ENCODE measurements around the gene LY6G5B.

The LY6G5B gene, protein sequence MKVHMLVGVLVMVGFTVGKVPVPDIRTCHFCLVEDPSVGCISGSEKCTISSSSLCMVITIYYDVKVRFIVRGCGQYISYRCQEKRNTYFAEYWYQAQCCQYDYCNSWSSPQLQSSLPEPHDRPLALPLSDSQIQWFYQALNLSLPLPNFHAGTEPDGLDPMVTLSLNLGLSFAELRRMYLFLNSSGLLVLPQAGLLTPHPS

DNA sequence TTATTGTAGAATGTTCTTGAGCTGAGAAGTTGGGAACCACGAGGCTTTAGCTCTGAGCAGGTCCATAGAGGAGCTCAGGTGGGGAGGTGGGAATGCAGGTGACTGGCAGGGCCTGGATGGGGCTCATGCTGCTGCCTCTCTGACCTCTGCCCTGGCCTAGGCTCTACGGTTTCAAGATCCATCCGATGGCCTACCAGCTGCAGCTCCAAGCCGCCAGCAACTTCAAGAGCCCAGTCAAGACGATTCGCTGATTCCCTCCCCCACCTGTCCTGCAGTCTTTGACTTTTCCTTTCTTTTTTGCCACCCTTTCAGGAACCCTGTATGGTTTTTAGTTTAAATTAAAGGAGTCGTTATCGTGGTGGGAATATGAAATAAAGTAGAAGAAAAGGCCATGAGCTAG is at the start of gene LY6G5B:
Gene LY6G5B (plus strand): TSS at position 301 of the 400 bp plus-strand sequence. CDS start 975 bp downstream, outside the sequence.
- no peak for DNase-seq (ENCODE audit: low read depth)

DNA sequence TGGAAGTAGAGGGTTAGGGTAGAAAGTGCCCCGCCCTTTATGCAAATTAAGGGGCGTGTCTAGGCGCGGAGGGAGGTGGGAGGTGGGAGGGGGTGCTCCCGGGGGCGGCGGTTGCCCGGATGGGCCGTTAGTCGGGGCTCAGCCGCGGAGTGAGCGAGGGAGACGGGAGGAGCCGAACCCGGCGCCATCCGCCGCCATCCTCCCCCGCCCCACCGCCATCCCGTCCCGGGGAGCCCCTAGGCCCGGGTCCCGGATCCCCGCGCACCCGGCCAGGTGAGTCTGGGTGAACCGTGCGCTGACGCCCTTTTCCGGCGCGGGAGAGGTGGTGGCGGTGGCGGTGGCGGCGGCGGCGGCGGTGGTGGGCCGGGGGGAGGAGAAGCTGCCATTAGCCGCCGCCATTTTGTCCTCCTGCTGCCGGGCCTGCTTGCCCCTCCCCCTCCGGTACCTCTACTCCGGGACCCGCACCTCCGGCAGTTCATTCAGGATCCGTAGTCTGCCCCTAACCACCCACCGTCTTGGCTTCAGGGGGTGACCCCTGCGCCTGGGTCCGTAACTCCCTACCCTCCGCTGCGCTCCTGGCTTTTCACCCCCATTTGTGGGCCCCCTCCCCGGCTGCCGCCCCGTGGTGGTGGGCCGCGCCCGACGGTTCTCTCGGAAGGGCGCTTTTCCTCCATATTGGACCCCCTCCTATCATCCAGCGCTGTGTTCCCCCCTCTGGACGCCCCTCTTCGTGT is 49.0 kb upstream of the LY6G5B start, which contains the start of gene PRRC2A:
Gene PRRC2A (plus strand): TSS at position 130 of the 734 bp plus-strand sequence. CDS start 2,075 bp downstream, outside the sequence.
- DNase-seq (ENCODE audit: low read depth) = no peak

DNA sequence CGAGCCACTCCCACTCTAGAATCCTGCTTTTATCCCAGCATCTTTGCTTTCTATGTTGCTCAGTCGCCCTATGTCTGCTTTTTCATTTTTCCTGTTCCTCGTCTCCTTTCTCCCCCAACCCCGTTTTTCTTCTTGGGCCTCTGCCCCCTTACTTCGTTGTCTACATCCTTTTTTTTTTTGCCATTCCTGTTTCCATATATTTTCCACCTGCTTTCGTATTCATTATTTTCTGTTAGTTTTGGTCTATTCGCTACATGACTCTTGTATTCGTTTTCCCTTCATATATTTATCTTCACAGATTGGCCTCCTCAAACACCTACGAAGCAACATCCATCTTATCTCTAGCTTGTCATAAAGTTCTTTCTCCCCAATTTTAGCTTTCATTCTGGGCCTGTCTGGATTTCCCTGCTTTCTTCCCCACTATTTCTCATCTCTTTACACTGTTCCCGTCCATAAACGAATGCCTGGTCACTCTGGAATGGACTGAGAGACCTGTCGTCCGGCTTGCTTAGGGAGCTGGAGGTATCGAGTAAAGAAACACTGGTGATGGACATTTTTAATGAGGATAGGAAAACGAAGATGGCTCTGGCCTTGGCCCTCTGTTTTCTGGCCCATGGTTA is 48.3 kb upstream of the LY6G5B start:
- DNase-seq (ENCODE audit: low read depth) = no peak

DNA sequence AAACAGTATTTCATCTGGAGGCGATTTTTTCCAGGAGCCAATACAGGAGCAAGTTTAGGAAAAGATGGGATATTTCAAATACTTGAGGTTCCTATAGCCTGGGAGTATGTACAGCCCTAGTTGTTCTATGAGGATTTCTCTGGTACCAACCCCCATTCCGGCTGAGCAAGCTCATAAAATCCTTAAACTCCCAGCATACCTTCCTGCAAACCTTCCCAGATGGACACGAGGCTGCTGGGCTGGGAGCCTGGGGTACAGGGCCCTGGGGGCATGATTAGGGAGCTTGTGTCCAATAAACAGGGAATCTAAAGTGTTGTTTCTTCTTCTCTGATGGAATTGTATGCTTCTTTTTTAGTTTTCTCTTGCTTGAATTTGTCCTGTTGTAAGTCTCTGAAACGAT is 47.8 kb upstream of the LY6G5B start:
- no peak for DNase-seq (ENCODE audit: low read depth)

DNA sequence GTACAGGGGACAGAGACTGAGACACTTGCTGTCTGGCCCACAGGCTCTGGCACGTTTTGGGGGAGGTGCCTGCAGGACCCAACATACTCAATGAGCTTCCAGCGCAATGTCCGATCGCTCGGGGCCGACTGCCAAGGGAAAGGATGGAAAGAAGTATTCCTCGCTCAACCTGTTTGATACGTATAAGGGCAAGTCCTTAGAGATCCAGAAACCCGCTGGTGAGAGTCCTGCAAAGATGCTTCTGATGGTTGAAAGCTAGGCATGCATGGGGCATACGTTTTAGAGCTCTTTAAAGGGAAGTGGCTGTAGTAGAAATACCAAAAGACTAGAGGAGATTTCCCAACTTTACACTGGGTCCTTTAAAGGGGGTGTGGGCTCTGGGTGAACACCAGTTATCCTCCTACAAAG is 47.1 kb upstream of the LY6G5B start:
- no peak for DNase-seq (ENCODE audit: low read depth)

DNA sequence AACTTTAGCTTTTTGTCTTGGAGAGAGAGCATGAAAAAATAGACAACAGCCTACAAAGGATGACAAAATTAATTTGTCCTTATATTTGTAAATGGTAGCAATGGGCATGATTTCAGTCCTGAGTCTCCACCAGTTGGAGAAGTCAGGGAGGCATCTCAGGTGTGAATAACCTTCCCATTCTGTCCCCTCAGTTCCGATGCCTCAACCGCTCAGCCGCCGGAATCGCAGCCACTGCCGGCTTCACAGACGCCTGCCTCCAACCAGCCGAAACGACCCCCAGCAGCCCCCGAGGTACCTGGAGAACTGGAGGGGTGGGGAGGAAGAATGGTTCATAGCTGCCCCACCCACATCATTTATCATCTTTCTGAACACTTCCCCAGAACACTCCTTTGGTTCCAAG is 45.7 kb upstream of the LY6G5B start:
- DNase-seq (ENCODE audit: low read depth) = no peak

DNA sequence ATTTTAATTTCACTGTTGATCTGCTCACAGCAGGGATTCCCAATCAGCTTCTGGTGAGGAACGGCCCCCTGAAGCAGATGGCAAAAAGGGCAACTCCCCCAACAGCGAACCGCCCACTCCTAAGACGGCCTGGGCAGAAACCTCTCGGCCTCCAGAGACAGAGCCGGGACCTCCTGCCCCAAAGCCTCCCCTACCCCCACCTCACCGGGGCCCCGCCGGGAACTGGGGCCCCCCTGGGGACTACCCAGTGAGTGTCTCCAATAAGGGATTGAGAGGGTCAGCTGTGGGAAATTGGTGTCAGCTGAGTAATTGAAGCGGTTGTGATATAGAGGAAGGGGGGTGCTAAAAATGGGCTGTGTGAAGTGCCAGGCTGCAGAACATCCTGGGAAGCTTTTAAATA is 42.8 kb upstream of the LY6G5B start:
- no peak for DNase-seq (ENCODE audit: low read depth)

DNA sequence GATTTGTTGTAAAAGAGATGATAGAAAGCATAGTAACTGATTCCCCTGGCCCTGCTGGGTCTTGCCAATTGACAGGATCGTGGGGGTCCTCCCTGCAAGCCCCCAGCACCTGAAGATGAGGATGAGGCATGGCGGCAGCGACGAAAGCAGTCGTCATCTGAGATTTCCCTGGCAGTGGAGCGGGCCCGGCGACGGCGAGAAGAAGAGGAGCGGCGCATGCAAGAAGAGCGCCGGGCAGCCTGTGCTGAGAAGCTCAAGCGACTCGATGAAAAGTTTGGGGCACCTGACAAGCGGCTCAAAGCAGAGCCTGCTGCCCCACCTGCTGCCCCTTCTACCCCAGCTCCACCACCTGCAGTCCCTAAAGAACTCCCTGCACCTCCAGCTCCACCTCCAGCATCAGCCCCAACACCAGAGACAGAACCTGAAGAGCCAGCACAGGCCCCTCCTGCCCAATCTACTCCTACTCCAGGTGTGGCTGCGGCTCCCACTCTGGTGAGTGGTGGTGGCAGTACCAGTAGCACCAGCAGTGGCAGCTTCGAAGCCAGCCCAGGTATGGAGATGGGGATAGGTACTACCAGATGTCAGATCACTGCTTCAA is 42.0 kb upstream of the LY6G5B start:
- DNase-seq (ENCODE audit: low read depth) = no peak

DNA sequence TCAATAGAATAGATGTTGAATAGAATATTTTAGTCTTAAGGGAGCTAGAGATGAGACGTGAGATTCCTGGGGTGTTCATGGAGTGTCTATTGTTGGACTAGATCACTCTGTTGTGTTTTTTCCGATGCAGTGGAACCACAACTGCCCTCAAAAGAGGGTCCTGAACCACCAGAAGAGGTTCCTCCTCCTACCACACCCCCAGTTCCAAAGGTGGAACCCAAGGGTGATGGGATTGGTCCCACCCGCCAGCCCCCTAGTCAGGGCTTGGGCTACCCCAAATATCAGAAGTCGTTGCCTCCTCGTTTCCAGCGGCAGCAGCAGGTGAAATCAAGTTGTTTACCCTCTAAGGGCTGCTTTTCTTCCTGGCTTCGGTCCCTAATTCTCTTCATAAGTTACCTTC is 40.8 kb upstream of the LY6G5B start:
- DNase-seq (ENCODE audit: low read depth) = no peak

DNA sequence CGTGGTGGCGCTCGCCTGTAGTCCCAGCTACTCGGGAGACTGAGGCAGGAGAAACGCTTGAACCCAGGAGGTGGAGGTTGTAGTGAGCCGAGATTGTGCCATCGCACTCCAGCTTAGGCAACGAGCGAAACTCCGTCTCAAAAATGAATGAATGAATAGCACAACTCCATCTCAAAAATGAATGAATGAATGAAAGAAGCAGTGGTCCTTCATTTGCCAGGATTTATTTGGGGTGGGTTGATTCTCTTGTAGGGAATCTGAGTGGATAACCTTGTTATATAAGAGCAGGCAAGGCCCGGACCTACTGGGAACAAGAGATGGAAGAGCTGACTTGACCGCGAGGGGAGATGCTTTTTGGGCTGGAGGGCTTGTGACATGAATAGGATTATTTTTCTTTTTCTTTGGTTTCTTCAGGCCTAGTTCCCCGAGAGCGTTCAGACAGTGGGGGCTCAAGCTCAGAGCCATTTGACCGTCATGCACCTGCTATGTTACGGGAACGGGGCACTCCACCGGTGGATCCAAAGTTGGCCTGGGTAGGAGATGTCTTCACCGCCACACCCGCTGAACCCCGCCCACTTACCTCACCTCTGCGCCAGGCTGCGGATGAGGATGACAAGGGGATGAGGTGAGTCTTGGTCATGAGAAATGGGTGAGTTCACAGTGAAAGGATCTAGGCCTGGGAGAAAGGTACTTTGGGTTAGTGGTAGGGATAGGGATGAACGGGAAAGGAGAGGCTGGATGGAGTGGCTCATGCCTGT is 39.4 kb upstream of the LY6G5B start:
- DNase-seq (ENCODE audit: low read depth) = no peak

DNA sequence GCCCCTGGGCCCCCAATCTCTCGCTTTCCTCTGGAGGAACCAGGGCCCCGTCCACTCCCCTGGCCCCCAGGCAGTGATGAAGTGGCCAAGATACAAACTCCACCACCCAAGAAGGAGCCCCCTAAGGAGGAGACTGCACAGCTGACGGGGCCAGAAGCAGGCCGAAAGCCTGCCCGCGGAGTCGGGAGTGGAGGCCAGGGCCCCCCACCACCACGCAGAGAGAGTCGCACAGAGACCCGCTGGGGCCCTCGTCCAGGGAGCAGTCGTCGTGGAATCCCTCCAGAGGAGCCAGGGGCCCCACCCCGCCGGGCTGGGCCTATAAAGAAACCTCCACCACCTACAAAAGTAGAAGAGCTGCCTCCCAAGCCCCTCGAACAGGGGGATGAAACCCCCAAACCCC is 38.6 kb upstream of the LY6G5B start:
- DNase-seq (ENCODE audit: low read depth) = no peak

DNA sequence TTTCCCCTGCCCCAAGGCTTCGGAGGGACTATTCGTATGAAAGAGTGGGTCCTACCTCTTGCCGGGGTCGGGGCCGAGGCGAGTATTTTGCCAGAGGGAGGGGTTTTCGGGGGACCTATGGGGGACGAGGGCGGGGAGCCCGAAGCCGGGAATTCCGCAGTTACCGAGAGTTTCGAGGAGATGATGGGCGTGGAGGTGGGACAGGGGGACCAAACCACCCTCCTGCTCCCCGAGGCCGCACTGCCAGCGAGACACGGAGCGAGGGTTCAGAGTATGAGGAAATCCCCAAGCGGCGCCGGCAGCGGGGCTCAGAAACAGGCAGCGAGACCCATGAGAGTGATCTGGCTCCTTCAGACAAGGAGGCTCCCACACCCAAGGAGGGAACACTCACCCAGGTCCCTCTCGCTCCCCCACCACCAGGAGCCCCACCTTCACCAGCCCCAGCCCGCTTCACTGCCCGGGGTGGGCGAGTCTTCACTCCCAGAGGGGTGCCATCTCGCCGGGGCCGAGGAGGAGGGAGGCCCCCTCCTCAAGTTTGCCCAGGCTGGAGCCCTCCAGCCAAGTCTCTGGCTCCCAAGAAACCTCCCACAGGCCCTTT is 38.0 kb upstream of the LY6G5B start:
- no peak for DNase-seq (ENCODE audit: low read depth)

DNA sequence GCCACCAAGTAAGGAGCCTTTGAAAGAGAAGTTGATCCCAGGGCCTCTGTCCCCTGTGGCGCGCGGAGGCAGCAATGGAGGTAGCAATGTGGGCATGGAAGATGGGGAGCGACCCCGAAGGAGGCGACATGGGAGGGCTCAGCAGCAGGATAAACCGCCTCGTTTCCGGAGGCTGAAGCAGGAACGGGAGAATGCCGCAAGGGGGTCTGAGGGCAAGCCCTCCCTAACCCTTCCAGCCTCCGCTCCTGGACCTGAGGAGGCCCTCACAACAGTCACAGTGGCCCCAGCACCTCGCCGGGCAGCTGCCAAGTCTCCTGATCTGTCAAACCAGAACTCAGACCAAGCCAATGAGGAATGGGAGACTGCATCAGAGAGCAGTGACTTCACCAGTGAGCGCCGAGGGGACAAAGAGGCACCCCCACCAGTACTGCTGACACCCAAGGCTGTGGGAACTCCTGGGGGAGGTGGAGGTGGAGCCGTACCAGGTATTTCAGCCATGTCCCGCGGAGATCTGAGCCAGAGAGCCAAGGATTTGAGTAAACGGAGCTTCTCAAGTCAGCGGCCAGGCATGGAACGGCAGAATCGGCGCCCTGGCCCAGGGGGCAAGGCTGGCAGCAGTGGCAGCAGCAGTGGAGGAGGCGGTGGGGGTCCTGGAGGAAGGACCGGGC is 37.4 kb upstream of the LY6G5B start:
- DNase-seq (ENCODE audit: low read depth) = no peak

DNA sequence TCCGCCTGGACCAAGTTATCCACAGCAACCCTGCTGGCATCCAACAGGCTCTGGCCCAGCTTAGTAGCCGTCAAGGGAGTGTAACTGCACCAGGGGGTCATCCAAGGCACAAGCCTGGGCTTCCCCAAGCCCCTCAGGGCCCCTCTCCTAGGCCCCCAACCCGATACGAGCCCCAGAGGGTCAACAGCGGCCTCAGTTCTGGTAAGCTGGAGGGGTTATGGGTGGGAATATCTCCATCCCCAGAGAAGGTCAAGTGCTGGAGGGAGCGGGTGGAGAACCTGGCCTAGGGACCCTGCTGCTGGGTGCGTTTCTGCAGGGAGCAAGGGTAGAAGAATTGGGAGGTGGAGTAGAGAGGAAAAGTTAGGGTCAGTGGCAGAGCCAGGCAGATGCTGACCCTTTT is 36.3 kb upstream of the LY6G5B start:
- no peak for DNase-seq (ENCODE audit: low read depth)

DNA sequence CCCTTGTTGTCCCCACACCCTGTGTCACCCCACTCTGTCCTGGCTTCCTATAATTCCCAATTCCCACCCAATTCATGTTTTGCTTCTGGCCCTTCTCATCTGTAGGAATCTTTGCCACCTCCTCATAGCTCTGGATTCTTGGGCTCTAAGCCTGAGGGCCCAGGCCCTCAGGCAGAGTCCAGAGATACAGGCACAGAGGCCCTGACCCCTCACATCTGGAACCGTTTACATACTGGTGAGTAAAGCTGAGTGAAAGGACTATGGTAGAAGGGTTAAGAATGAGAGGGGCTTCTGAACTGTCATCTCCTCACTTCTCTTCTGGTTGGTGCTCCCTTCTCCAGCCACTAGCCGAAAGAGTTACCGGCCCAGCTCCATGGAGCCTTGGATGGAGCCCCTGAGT is 35.6 kb upstream of the LY6G5B start:
- no peak for DNase-seq (ENCODE audit: low read depth)

DNA sequence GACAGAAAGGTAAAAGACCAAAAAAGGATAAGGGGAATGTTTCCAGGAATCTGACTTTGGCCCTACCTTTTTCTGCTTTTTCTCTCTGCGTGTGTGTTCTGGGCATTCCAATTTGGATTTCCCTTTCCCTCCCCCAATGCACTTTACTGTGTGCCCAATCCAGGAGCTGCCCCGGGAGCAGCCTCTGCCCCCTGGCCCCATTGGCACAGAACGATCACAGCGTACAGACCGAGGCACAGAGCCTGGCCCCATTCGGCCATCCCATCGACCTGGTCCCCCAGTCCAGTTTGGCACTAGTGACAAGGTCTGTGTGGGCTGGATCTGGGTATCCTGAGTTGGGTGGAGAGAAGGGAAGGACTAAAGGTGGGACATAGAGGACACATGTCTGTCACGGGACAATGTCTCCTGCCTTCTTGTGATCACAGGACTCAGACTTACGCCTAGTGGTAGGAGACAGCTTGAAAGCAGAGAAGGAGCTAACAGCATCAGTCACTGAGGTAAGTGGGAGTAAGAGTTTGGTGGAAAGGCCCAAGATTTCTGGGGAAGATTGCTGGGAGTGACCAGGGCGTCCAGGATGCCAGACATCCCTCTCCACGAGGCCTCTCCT is 34.7 kb upstream of the LY6G5B start:
- DNase-seq (ENCODE audit: low read depth) = no peak

DNA sequence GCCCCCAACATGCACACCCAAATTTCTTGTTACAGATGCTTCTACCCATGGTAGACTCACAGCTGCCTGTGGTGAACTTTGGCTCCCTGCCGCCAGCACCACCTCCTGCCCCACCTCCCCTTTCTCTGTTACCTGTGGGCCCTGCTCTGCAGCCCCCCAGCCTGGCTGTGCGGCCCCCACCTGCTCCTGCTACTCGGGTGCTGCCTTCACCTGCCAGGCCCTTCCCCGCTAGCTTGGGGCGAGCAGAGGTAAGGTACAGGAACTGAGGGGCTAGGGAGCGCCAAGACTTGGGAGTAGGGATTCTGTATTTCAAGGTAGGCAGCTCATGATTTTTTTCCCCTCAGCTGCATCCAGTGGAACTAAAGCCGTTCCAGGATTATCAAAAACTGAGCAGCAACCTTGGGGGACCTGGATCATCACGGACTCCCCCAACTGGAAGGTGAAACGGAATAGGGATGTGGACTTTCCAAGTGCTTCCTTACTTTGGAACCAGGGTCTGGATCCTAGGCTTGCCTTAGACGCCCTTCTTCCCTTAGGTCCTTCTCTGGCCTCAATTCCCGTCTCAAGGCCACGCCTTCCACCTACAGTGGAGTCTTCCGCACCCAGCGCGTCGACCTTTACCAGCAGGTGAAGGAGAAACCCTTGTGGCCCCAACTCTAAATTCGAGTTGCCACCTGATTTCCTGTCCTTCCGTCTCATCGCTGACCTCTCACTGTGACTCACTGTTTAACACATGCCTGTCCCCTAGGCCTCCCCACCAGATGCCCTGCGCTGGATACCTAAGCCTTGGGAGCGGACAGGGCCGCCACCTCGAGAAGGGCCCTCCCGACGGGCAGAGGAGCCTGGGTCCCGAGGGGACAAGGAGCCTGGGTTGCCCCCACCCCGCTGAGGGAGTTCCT is 32.8 kb upstream of the LY6G5B start:
- DNase-seq (ENCODE audit: low read depth) = no peak

DNA sequence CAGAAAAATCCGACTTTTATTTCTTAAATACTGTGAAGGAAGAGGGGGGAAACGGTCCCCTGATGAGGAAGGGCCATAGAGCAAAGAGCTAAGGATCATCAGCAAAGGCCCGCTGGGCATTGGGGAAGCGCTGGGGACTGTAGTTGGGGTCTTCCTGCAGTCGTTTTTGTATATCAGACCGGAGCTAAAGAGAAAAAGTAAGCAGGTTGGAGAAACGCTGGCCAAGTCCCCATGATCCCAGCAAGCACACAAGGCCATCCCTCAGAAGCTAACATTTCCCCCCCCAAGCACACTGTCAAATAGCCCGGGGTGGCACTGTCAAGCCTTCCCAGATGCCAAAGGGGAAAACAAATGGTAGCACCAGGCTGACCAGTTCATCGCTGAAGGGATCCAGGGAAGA is 30.7 kb upstream of the LY6G5B start:
- no peak for DNase-seq (ENCODE audit: low read depth)

DNA sequence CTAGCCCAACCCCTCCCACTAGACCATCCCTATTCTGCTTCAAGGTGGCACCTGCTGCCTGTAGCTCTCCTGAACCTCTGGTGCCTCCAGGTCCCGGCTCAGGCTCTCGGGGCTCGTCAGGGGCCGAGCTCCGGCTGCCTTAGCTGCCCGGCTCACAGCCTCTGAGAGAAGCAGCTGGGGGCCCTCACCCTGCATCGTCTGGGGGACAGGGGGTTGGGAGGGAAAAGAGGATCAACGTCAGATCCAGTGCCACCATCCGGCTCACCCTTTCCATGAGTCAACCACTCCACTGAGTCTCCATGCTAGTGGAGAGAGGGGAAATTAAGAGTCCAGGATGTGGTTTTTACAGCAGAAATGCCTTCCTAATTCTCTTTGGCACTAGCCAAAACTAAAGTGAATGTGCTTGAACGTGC is 30.3 kb upstream of the LY6G5B start:
- no peak for DNase-seq (ENCODE audit: low read depth)

DNA sequence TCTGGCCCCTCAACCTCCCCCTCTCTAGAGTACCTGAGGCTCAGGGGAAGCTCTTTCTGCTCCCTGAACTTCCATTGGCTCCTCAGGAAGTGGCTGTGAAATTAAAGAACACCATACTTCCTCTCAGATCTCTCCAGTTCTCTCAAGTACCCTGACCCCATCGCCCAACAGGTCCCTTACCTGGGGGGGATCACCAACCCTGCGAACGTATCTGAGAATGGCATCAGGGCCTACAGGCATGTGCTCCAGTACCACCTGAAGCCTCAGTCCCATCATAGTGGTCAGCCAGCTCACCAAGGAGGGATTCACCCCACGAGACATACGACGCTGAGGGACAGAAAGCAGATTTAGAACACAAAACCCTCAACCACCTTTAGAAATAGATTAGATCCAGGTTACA is 29.2 kb upstream of the LY6G5B start:
- no peak for DNase-seq (ENCODE audit: low read depth)

Data from stimulated activated CD4-positive, alpha-beta T cell treated with anti-CD3 and anti-CD28 coated beads, Interleukin-2, amount 100 ng/mL, for 4 hours (primary cell).